HepG2 (cell line): Measurements from ENCODE around the gene SEC61G. TPM values are rescaled to one million over a fixed set of nuclear protein-coding genes. Genes with fewer than 3 reads are reported as not detected.

Experiments
- ARNT ChIP-seq: fragments of 450-650 bp; IDR thresholded peaks from 2 replicates; pipeline ENCODE4 v1.6.1; 2017
- ARNTL ChIP-seq: sonication (generic); formaldehyde crosslinking; IDR thresholded peaks from 2 replicates; pipeline ENCODE4 v1.4.0; 2020; ENCODE audit warnings: mild to moderate bottlenecking, missing genetic modification reagents
- ATF4 ChIP-seq, 2 experiments: fragments of 450-650 bp in 1 of 2; sonication (generic) in 1 of 2; formaldehyde crosslinking; IDR thresholded peaks; 2 replicates each; pipeline versions ENCODE4 v1.5.0 to v1.8.0; 2020 to 2022; ENCODE audit warnings: mild to moderate bottlenecking in 1 of 2, missing genetic modification reagents in 1 of 2
- ATRX ChIP-seq: sonication (generic); formaldehyde crosslinking; IDR thresholded peaks from 2 replicates; pipeline ENCODE4 v1.4.0; 2020; ENCODE audit warnings: missing genetic modification reagents, borderline replicate concordance
- FOXA1 ChIP-seq, 2 experiments: fragments of 450-650 bp in 1 of 2; sonication (generic) in 1 of 2; formaldehyde crosslinking in 1 of 2; IDR thresholded peaks; 2 replicates each; pipeline versions ENCODE4 v1.4.0 to v1.6.1; 2016 to 2020; ENCODE audit warnings: missing genetic modification reagents in 1 of 2
- HMG20B ChIP-seq: conservative IDR thresholded peaks from 2 replicates; pipeline ENCODE4 v1.6.1; 2016; ENCODE audit warnings: missing genetic modification reagents, missing compliant biosample characterization
- HNRNPL ChIP-seq: fragments of 200-400 bp; formaldehyde crosslinking; IDR thresholded peaks from 2 replicates; pipeline ENCODE4 v1.6.1; 2017; ENCODE audit warnings: mild to moderate bottlenecking, low read depth, low read length
- RAD51 ChIP-seq: fragments of 450-650 bp; IDR thresholded peaks from 2 replicates; pipeline ENCODE4 v1.6.1; 2016; ENCODE audit warnings: borderline replicate concordance
- RARA ChIP-seq: IDR thresholded peaks from 2 replicates; pipeline ENCODE4 v1.6.1; 2016; ENCODE audit warnings: missing genetic modification reagents, missing compliant biosample characterization
- RARG ChIP-seq: sonication (generic); formaldehyde crosslinking; IDR thresholded peaks from 2 replicates; pipeline ENCODE4 v1.4.0; 2020; ENCODE audit warnings: low read depth, mild to moderate bottlenecking, missing genetic modification reagents
- RBM22 ChIP-seq: fragments of 200-400 bp; formaldehyde crosslinking; optimal IDR thresholded peaks from 2 replicates; pipeline ENCODE3; 2017; ENCODE audit warnings: mild to moderate bottlenecking, low read length, moderate library complexity
- TSC22D2 ChIP-seq: sonication (generic); formaldehyde crosslinking; IDR thresholded peaks from 2 replicates; pipeline ENCODE4 v1.5.1; 2020; ENCODE audit warnings: missing genetic modification reagents, mild to moderate bottlenecking, borderline replicate concordance
- WIZ ChIP-seq: sonication (generic); formaldehyde crosslinking; IDR thresholded peaks from 2 replicates; pipeline ENCODE4 v1.5.1; 2020; ENCODE audit warnings: mild to moderate bottlenecking, missing genetic modification reagents
- ZMAT5 ChIP-seq: sonication (generic); formaldehyde crosslinking; IDR thresholded peaks from 2 replicates; pipeline ENCODE4 v1.5.0; 2020; ENCODE audit warnings: mild to moderate bottlenecking, low read depth, missing genetic modification reagents, borderline replicate concordance
- ZMYM3 ChIP-seq: sonication (generic); formaldehyde crosslinking; IDR thresholded peaks from 2 replicates; pipeline ENCODE4 v1.5.1; 2020; ENCODE audit warnings: mild to moderate bottlenecking, missing genetic modification reagents
- ZNF225 ChIP-seq: sonication (generic); formaldehyde crosslinking; IDR thresholded peaks from 2 replicates; pipeline ENCODE4 v1.4.0; 2020; ENCODE audit warnings: mild to moderate bottlenecking, missing genetic modification reagents
- ZNF30 ChIP-seq: sonication (generic); formaldehyde crosslinking; IDR thresholded peaks from 2 replicates; pipeline ENCODE4 v1.5.0; 2020; ENCODE audit warnings: mild to moderate bottlenecking, missing genetic modification reagents
- ZNF318 ChIP-seq: sonication (generic); formaldehyde crosslinking; IDR thresholded peaks from 2 replicates; pipeline ENCODE4 v1.4.0; 2020; ENCODE audit warnings: mild to moderate bottlenecking, missing genetic modification reagents
- ZNF484 ChIP-seq: sonication (generic); formaldehyde crosslinking; IDR thresholded peaks from 2 replicates; pipeline ENCODE4 v1.5.1; 2020; ENCODE audit warnings: mild to moderate bottlenecking, low read depth, missing genetic modification reagents, borderline replicate concordance
- ZNF773 ChIP-seq: sonication (generic); formaldehyde crosslinking; IDR thresholded peaks from 2 replicates; pipeline ENCODE4 v1.4.0; 2020; ENCODE audit warnings: missing genetic modification reagents, borderline replicate concordance
- ZNF83 ChIP-seq: sonication (generic); formaldehyde crosslinking; IDR thresholded peaks from 2 replicates; pipeline ENCODE4 v1.4.0; 2020; ENCODE audit warnings: missing genetic modification reagents, mild to moderate bottlenecking, borderline replicate concordance
- polyA plus RNA-seq, 8 experiments: library from polyadenylated mRNA; depleted of rRNA in 3 of 8; stranded (reverse) in 7 of 8; unstranded in 1 of 8; fragments of >200 nt; fragmentation: Illumina TruSeq in 4 of 8; extraction: Trizol in 4 of 8; gene quantifications; 2 replicates each; pipeline versions ENCODE4 v1.2.1 to v1.2.3, GENCODE V29; 2011 to 2016; ENCODE audit warnings: low read depth in 4 of 8, missing spikeins in 1 of 8, mixed read lengths in 1 of 8; ENCODE audit not compliant: insufficient read depth in 1 of 8
- total RNA-seq, 5 experiments: library from RNA; depleted of rRNA; stranded (reverse); fragments of >200 nt; fragmentation: Illumina TruSeq; extraction: Trizol; gene quantifications; 2 replicates each; pipeline ENCODE4 v1.2.3, GENCODE V29; 2016; ENCODE audit warnings: low read depth in 1 of 5

The SEC61G gene
- total and polyA plus RNA-seq, 2 of the 13 experiments (the other 11 are each of a cell fraction or from before 2014, with no cell fraction given): 126 to 328 TPM

- TF ChIP-seq ARNTL (CRISPR knock-in tag) (no peak), ZNF225 (CRISPR knock-in tag) (no peak), ZNF484 (CRISPR knock-in tag) (no peak), ZMAT5 (CRISPR knock-in tag) (no peak), HNRNPL (no peak), WIZ (no peak), ZMYM3 (CRISPR knock-in tag) (no peak), RARA (no peak), RAD51 (no peak), TSC22D2 (CRISPR knock-in tag) (no peak), ZNF30 (CRISPR knock-in tag) (no peak), HMG20B (CRISPR knock-in tag) (no peak), ARNT (no peak), ATF4 (CRISPR knock-in tag; IDR thresholded peaks at IDR 0.05) (no peak), RBM22 (no peak), FOXA1 (IDR thresholded peaks at IDR 0.05) (no peak), FOXA1 (CRISPR knock-in tag; IDR thresholded peaks at IDR 0.05) (no peak), RARG (no peak), ZNF83 (CRISPR knock-in tag) (no peak), ZNF773 (CRISPR knock-in tag) (no peak), ATRX (CRISPR knock-in tag) (no peak), ZNF318 (no peak)
These were observed 14.7 kb upstream of the SEC61G start (continued) for GRCh38 chr7:54773472-54774399.
